Liver (tissue), 5 donors: ENCODE data around the gene USP17L30. TPM values are rescaled to one million over a fixed set of nuclear protein-coding genes. Genes with fewer than 3 reads are reported as not detected.

ENCODE experiments used
- polyA plus RNA-seq, 2 donors: library from polyadenylated mRNA; stranded (reverse) in 1 of 2; unstranded in 1 of 2; fragments of 200-250 nt in 1 of 2; fragments of >200 nt in 1 of 2; fragmentation: Nextera tagmentation in 1 of 2; extraction: Ambion mirVana in 1 of 2; gene quantifications; one replicate each; pipeline versions ENCODE4 v1.2.1 to v1.2.3, GENCODE V29; 2013 to 2015
- small RNA-seq: library from RNA; depleted of rRNA; stranded (forward); fragments of <200 nt; gene quantifications from one replicate; pipeline ENCODE3, GENCODE V24; 2014
- total RNA-seq, 2 donors: library from RNA; depleted of rRNA; stranded (reverse); fragments of >200 nt; gene quantifications; one replicate each; pipeline ENCODE4 v1.2.3, GENCODE V29; 2014
- donor health status: healthy.
- donor health status: healthy.
- donor health status: healthy.

The USP17L30 gene
- total and polyA plus RNA-seq, 4 donors = not detected

Small RNA genes lying within 50 kb of the gene (small RNA-seq; reads per million reads assigned to genes)
- not detected for gene RNA5SP153

Other genes with a start within 250 kb of the USP17L30 start
- not detected for gene FAM90A26, start 192.7 kb upstream of the USP17L30 start, total RNA-seq
- not detected for gene FAM90A26, start 192.7 kb upstream of the USP17L30 start, polyA plus RNA-seq
- gene USP17L10, start 152.5 kb upstream of the USP17L30 start, total RNA-seq = not detected
- not detected for gene USP17L10, start 152.5 kb upstream of the USP17L30 start, polyA plus RNA-seq
- gene USP17L11, start 147.7 kb upstream of the USP17L30 start, total RNA-seq = not detected
- not detected for gene USP17L11, start 147.7 kb upstream of the USP17L30 start, polyA plus RNA-seq
- gene USP17L12, start 143.0 kb upstream of the USP17L30 start, total RNA-seq = not detected
- not detected for gene USP17L12, start 143.0 kb upstream of the USP17L30 start, polyA plus RNA-seq
- gene USP17L13, start 138.2 kb upstream of the USP17L30 start, total RNA-seq = not detected
- not detected for gene USP17L13, start 138.2 kb upstream of the USP17L30 start, polyA plus RNA-seq
- gene USP17L15, start 128.7 kb upstream of the USP17L30 start, total RNA-seq = not detected
- not detected for gene USP17L15, start 128.7 kb upstream of the USP17L30 start, polyA plus RNA-seq
- gene USP17L17, start 119.2 kb upstream of the USP17L30 start, total RNA-seq = not detected
- gene USP17L17, start 119.2 kb upstream of the USP17L30 start, polyA plus RNA-seq = not detected
- gene USP17L18, start 114.5 kb upstream of the USP17L30 start, total RNA-seq = not detected
- not detected for gene USP17L18, start 114.5 kb upstream of the USP17L30 start, polyA plus RNA-seq
- gene USP17L19, start 109.8 kb upstream of the USP17L30 start, total RNA-seq = not detected
- not detected for gene USP17L19, start 109.8 kb upstream of the USP17L30 start, polyA plus RNA-seq
- gene USP17L20, start 105.0 kb upstream of the USP17L30 start, total RNA-seq = not detected
- gene USP17L20, start 105.0 kb upstream of the USP17L30 start, polyA plus RNA-seq = not detected
- gene USP17L21, start 100.3 kb upstream of the USP17L30 start, total RNA-seq = not detected
- not detected for gene USP17L21, start 100.3 kb upstream of the USP17L30 start, polyA plus RNA-seq
- not detected for gene USP17L22, start 95.5 kb upstream of the USP17L30 start, total RNA-seq
- gene USP17L22, start 95.5 kb upstream of the USP17L30 start, polyA plus RNA-seq = not detected
- gene USP17L24, start 38.0 kb upstream of the USP17L30 start, total RNA-seq = not detected
- gene USP17L24, start 38.0 kb upstream of the USP17L30 start, polyA plus RNA-seq = not detected
- gene USP17L25, start 33.2 kb upstream of the USP17L30 start, total RNA-seq = not detected
- not detected for gene USP17L25, start 33.2 kb upstream of the USP17L30 start, polyA plus RNA-seq
- gene USP17L26, start 28.5 kb upstream of the USP17L30 start, total RNA-seq = not detected
- gene USP17L26, start 28.5 kb upstream of the USP17L30 start, polyA plus RNA-seq = not detected
- not detected for gene USP17L5, start 23.7 kb upstream of the USP17L30 start, total RNA-seq
- gene USP17L5, start 23.7 kb upstream of the USP17L30 start, polyA plus RNA-seq = not detected
- gene USP17L27, start 19.0 kb upstream of the USP17L30 start, total RNA-seq = not detected
- gene USP17L27, start 19.0 kb upstream of the USP17L30 start, polyA plus RNA-seq = not detected
- gene USP17L28, start 14.2 kb upstream of the USP17L30 start, total RNA-seq = not detected
- not detected for gene USP17L28, start 14.2 kb upstream of the USP17L30 start, polyA plus RNA-seq
- not detected for gene USP17L29, start 9.5 kb upstream of the USP17L30 start, total RNA-seq
- not detected for gene USP17L29, start 9.5 kb upstream of the USP17L30 start, polyA plus RNA-seq
- not detected for gene DEFB131A, start 81.3 kb downstream of the USP17L30 start, total RNA-seq
- not detected for gene DEFB131A, start 81.3 kb downstream of the USP17L30 start, polyA plus RNA-seq